Measurements from ENCODE around the gene ZMAT5. TPM values are rescaled to one million over a fixed set of nuclear protein-coding genes. Genes with fewer than 3 reads are reported as not detected.

ZMAT5 gene
- total and polyA plus RNA-seq, 9 of the 15 experiments (the other 6 are each of a cell fraction or from before 2014, with no cell fraction given), result 2.0 to 25.2 (median 11.9) TPM

DNA sequence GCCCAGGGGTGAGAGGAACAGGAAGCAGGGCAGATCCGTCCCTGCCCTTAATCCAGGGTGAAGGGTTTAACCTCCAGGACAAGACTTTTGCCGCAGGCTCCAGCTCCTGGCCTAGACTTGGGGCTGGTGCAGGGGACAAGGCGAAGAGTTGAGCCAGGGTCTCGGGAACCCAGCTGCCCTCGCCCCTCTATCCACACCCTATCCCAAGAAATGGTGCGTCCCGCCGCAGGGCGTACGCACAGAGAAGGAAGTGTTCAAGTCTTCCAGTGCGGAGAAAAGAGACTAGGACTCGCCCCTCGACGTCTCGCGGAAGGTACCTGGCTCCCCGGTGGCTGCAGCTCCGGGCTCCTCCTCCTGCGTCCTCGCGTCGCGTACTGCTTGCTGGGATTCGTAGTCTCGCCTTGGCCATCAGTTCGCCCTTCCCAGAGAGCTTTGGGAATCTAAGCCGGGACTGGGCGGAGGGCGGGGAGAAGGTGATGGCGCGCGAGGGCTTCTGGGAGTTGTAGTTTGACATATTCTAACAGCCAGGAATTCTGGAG is at the start of gene ZMAT5 (continued):
- TF ChIP-seq, protein P1, sequence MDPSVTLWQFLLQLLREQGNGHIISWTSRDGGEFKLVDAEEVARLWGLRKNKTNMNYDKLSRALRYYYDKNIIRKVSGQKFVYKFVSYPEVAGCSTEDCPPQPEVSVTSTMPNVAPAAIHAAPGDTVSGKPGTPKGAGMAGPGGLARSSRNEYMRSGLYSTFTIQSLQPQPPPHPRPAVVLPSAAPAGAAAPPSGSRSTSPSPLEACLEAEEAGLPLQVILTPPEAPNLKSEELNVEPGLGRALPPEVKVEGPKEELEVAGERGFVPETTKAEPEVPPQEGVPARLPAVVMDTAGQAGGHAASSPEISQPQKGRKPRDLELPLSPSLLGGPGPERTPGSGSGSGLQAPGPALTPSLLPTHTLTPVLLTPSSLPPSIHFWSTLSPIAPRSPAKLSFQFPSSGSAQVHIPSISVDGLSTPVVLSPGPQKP (CRISPR knock-in tag; IDR thresholded peaks at IDR 0.05), result no peak
- TF ChIP-seq SREBF2 (CRISPR knock-in tag; IDR thresholded peaks at IDR 0.05), result no peak
- TF ChIP-seq, protein P2, sequence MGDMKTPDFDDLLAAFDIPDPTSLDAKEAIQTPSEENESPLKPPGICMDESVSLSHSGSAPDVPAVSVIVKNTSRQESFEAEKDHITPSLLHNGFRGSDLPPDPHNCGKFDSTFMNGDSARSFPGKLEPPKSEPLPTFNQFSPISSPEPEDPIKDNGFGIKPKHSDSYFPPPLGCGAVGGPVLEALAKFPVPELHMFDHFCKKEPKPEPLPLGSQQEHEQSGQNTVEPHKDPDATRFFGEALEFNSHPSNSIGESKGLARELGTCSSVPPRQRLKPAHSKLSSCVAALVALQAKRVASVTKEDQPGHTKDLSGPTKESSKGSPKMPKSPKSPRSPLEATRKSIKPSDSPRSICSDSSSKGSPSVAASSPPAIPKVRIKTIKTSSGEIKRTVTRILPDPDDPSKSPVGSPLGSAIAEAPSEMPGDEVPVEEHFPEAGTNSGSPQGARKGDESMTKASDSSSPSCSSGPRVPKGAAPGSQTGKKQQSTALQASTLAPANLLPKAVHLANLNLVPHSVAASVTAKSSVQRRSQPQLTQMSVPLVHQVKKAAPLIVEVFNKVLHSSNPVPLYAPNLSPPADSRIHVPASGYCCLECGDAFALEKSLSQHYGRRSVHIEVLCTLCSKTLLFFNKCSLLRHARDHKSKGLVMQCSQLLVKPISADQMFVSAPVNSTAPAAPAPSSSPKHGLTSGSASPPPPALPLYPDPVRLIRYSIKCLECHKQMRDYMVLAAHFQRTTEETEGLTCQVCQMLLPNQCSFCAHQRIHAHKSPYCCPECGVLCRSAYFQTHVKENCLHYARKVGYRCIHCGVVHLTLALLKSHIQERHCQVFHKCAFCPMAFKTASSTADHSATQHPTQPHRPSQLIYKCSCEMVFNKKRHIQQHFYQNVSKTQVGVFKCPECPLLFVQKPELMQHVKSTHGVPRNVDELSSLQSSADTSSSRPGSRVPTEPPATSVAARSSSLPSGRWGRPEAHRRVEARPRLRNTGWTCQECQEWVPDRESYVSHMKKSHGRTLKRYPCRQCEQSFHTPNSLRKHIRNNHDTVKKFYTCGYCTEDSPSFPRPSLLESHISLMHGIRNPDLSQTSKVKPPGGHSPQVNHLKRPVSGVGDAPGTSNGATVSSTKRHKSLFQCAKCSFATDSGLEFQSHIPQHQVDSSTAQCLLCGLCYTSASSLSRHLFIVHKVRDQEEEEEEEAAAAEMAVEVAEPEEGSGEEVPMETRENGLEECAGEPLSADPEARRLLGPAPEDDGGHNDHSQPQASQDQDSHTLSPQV (IDR thresholded peaks at IDR 0.05), result no peak
- no peak for TF ChIP-seq BHLHE40 (IDR thresholded peaks at IDR 0.05; ENCODE audit: low read length)
- TF ChIP-seq, protein P3, sequence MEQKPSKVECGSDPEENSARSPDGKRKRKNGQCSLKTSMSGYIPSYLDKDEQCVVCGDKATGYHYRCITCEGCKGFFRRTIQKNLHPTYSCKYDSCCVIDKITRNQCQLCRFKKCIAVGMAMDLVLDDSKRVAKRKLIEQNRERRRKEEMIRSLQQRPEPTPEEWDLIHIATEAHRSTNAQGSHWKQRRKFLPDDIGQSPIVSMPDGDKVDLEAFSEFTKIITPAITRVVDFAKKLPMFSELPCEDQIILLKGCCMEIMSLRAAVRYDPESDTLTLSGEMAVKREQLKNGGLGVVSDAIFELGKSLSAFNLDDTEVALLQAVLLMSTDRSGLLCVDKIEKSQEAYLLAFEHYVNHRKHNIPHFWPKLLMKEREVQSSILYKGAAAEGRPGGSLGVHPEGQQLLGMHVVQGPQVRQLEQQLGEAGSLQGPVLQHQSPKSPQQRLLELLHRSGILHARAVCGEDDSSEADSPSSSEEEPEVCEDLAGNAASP (IDR thresholded peaks at IDR 0.05), result no peak
- TF ChIP-seq POLR2G (IDR thresholded peaks at IDR 0.05; ENCODE audit: low read depth, low read length), result peak; percentile 86
- no peak for TF ChIP-seq ZNF507 (tag; conservative IDR thresholded peaks at IDR 0.05)
- TF ChIP-seq TAF7 (tag; IDR thresholded peaks at IDR 0.05), result no peak
- TF ChIP-seq ZNF778 (CRISPR knock-in tag; IDR thresholded peaks at IDR 0.05), result no peak
- no peak for TF ChIP-seq CEBPG (CRISPR knock-in tag; IDR thresholded peaks at IDR 0.05)
- no peak for TF ChIP-seq CEBPG (tag; conservative IDR thresholded peaks at IDR 0.05 in 1 of 2, IDR thresholded peaks at IDR 0.05 in 1 of 2)
- no peak for TF ChIP-seq SP2 (IDR thresholded peaks at IDR 0.05; ENCODE audit: extremely low read depth, low read depth, low read length, poor library complexity, severe bottlenecking)
- no peak for TF ChIP-seq HNRNPL (IDR thresholded peaks at IDR 0.05; ENCODE audit: low read depth, low read length)
- TF ChIP-seq ZNF785 (CRISPR knock-in tag; IDR thresholded peaks at IDR 0.05), result no peak
- no peak for TF ChIP-seq ZNF175 (CRISPR knock-in tag; IDR thresholded peaks at IDR 0.05; ENCODE audit: low read depth)
- TF ChIP-seq, protein P4, sequence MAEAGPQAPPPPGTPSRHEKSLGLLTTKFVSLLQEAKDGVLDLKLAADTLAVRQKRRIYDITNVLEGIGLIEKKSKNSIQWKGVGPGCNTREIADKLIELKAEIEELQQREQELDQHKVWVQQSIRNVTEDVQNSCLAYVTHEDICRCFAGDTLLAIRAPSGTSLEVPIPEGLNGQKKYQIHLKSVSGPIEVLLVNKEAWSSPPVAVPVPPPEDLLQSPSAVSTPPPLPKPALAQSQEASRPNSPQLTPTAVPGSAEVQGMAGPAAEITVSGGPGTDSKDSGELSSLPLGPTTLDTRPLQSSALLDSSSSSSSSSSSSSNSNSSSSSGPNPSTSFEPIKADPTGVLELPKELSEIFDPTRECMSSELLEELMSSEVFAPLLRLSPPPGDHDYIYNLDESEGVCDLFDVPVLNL (CRISPR knock-in tag; IDR thresholded peaks at IDR 0.05; ENCODE audit: low read depth), result no peak
- TF ChIP-seq, protein P5, sequence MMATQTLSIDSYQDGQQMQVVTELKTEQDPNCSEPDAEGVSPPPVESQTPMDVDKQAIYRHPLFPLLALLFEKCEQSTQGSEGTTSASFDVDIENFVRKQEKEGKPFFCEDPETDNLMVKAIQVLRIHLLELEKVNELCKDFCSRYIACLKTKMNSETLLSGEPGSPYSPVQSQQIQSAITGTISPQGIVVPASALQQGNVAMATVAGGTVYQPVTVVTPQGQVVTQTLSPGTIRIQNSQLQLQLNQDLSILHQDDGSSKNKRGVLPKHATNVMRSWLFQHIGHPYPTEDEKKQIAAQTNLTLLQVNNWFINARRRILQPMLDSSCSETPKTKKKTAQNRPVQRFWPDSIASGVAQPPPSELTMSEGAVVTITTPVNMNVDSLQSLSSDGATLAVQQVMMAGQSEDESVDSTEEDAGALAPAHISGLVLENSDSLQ (IDR thresholded peaks at IDR 0.05), result no peak
- no peak for TF ChIP-seq DPF2 (IDR thresholded peaks at IDR 0.05)
- TF ChIP-seq TEAD2 (tag; IDR thresholded peaks at IDR 0.05), result no peak
- no peak for TF ChIP-seq ELF4 (CRISPR knock-in tag; IDR thresholded peaks at IDR 0.05)
- no peak for TF ChIP-seq IFI16 (CRISPR knock-in tag; IDR thresholded peaks at IDR 0.05)
- no peak for TF ChIP-seq OTX1 (CRISPR knock-in tag; IDR thresholded peaks at IDR 0.05)
